H1 (cell line): ENCODE measurements around the gene C9orf43. TPM values are rescaled to one million over a fixed set of nuclear protein-coding genes. Genes with fewer than 3 reads are reported as not detected.

Experiments
- CTCF ChIA-PET: fragments of 300-600 bp; sonication (Branson Sonifier 250); formaldehyde crosslinking; loops from one replicate; lab custom pipeline; 2021; ENCODE audit not compliant: partially characterized antibody; lab: Charles Lee
- POLR2A ChIA-PET: fragments of 300-600 bp; sonication (Branson Sonifier 250); formaldehyde crosslinking; loops from one replicate; lab custom pipeline; 2021; ENCODE audit warnings: inconsistent platforms; ENCODE audit not compliant: partially characterized antibody; lab: Charles Lee
- DNase-seq, 2 experiments: peaks; one replicate each; pipeline versions ENCODE4 v3.0.0 to v3.0.0-alpha.2; 2010 to 2022; ENCODE audit warnings: low spot score in 2 of 2, low read depth in 1 of 2, mixed read lengths in 1 of 2
- FAIRE-seq: peaks from 2 replicates; lab custom pipeline; 2011; peaks lifted over from hg19 to GRCh38; lab: Jason Lieb, UNC
- H2AFZ ChIP-seq: 2 replicates; pipeline ENCODE4 v1.8.1; 2012; ENCODE audit warnings: low read length, inconsistent platforms
- H2AK5ac ChIP-seq: 2 replicates; pipeline ENCODE4 v1.6.1; 2013; ENCODE audit warnings: low read depth, low read length
- H2BK120ac ChIP-seq: replicated peaks from 2 replicates; pipeline ENCODE3; 2013; ENCODE audit warnings: low read depth, low read length, inconsistent platforms
- H2BK12ac ChIP-seq: 2 replicates; pipeline ENCODE4 v1.6.1; 2013; ENCODE audit warnings: low read depth, low read length
- H2BK15ac ChIP-seq: 2 replicates; pipeline ENCODE4 v1.6.1; 2013; ENCODE audit warnings: low read length
- H2BK20ac ChIP-seq: 2 replicates; pipeline ENCODE4 v1.6.1; 2013; ENCODE audit warnings: low read length
- H2BK5ac ChIP-seq: 2 replicates; pipeline ENCODE4 v1.6.1; 2013; ENCODE audit warnings: low read depth, low read length
- H3K14ac ChIP-seq: 2 replicates; pipeline ENCODE4 v1.6.1; 2013; ENCODE audit warnings: inconsistent platforms; ENCODE audit not compliant: insufficient read length
- H3K18ac ChIP-seq: 2 replicates; pipeline ENCODE4 v1.6.1; 2013; ENCODE audit warnings: low read length; ENCODE audit errors: extremely low read depth
- H3K23ac ChIP-seq: 2 replicates; pipeline ENCODE4 v1.6.1; 2013; ENCODE audit warnings: inconsistent platforms; ENCODE audit not compliant: insufficient read length
- H3K23me2 ChIP-seq: 2 replicates; pipeline ENCODE4 v1.6.1; 2013; ENCODE audit warnings: low read depth, low read length
- H3K27ac ChIP-seq: 2 replicates; pipeline ENCODE4 v1.6.1; 2011; ENCODE audit warnings: low read depth, low read length, inconsistent platforms
- H3K27me3 ChIP-seq, 4 experiments: replicated peaks in 1 of 4; 1 replicate in 1 of 4; 2 replicates in 3 of 4; pipeline versions ENCODE4 v1.6.1 to v1.8.1; 2011 to 2013; ENCODE audit warnings: low read length in 3 of 4, mild to moderate bottlenecking in 3 of 4, inconsistent platforms in 2 of 4, mixed read lengths in 2 of 4, moderate library complexity in 1 of 4; ENCODE audit not compliant: control insufficient read depth in 3 of 4, insufficient read depth in 3 of 4; ENCODE audit errors: extremely low read depth in 1 of 4
- H3K36me3 ChIP-seq, 4 experiments: 2 replicates each; pipeline versions ENCODE4 v1.6.1 to v1.8.1; 2011 to 2013; ENCODE audit warnings: mild to moderate bottlenecking in 4 of 4, low read length in 3 of 4, moderate library complexity in 2 of 4, control low read depth in 1 of 4, inconsistent platforms in 1 of 4; ENCODE audit not compliant: insufficient read depth in 4 of 4, control insufficient read depth in 2 of 4
- H3K4ac ChIP-seq: replicated peaks from 2 replicates; pipeline ENCODE3; 2013; ENCODE audit warnings: low read length, low read depth, mixed read lengths, inconsistent platforms; ENCODE audit not compliant: insufficient read length
- H3K4me1 ChIP-seq, 4 experiments: replicated peaks in 1 of 4; 1 replicate in 1 of 4; 2 replicates in 3 of 4; pipeline versions ENCODE4 v1.6.1 to v1.8.1; 2011 to 2013; ENCODE audit warnings: low read length in 3 of 4, inconsistent platforms in 2 of 4, mixed read lengths in 1 of 4; ENCODE audit not compliant: insufficient read depth in 4 of 4, control insufficient read depth in 3 of 4
- H3K4me2 ChIP-seq, 2 experiments: 2 replicates each; pipeline versions ENCODE4 v1.6.1 to v1.8.1; 2011 to 2013; ENCODE audit warnings: low read depth in 2 of 2, low read length in 2 of 2, control low read depth in 1 of 2, inconsistent platforms in 1 of 2, mild to moderate bottlenecking in 1 of 2; ENCODE audit not compliant: insufficient read depth in 1 of 2
- H3K4me3 ChIP-seq, 4 experiments: fragments of 200-600, 300-600 bp in 1 of 4; sonication (generic), shearing (Covaris generic), sonication (Bioruptor Twin) in 1 of 4; 2 replicates each; pipeline versions ENCODE4 v1.5.1 to v1.8.1; 2011 to 2016; ENCODE audit warnings: low read length in 4 of 4, low read depth in 3 of 4, control low read depth in 2 of 4, inconsistent platforms in 2 of 4, mild to moderate bottlenecking in 2 of 4, mixed read lengths in 1 of 4, moderate library complexity in 1 of 4; ENCODE audit not compliant: insufficient read depth in 2 of 4; ENCODE audit errors: extremely low read depth in 1 of 4
- H3K56ac ChIP-seq: replicated peaks from 2 replicates; pipeline ENCODE3; 2013; ENCODE audit warnings: low read depth, mild to moderate bottlenecking, mixed read lengths, low read length, inconsistent platforms; ENCODE audit not compliant: insufficient read length
- H3K79me1 ChIP-seq: 2 replicates; pipeline ENCODE4 v1.6.1; 2013; ENCODE audit warnings: low read depth, low read length, control low read depth
- H3K79me2 ChIP-seq, 2 experiments: 2 replicates each; pipeline versions ENCODE4 v1.6.1 to v1.8.1; 2012 to 2013; ENCODE audit warnings: low read length in 2 of 2, mild to moderate bottlenecking in 2 of 2, inconsistent platforms in 1 of 2; ENCODE audit not compliant: insufficient read depth in 2 of 2, control insufficient read depth in 1 of 2
- H3K9ac ChIP-seq, 4 experiments: replicated peaks in 1 of 4; 1 replicate in 1 of 4; 2 replicates in 3 of 4; pipeline versions ENCODE4 v1.6.1 to v1.8.1; 2011 to 2013; ENCODE audit warnings: low read depth in 3 of 4, low read length in 3 of 4, control low read depth in 2 of 4, mild to moderate bottlenecking in 2 of 4, moderate library complexity in 2 of 4, inconsistent platforms in 1 of 4; ENCODE audit errors: extremely low read depth in 1 of 4
- H3K9me3 ChIP-seq, 2 experiments: 2 replicates each; pipeline versions ENCODE4 v1.6.1 to v1.8.1; 2012 to 2013; ENCODE audit warnings: mild to moderate bottlenecking in 2 of 2, moderate library complexity in 2 of 2, control low read depth in 1 of 2, inconsistent platforms in 1 of 2, low read depth in 1 of 2, low read length in 1 of 2, mixed read lengths in 1 of 2; ENCODE audit not compliant: insufficient read depth in 2 of 2
- H4K20me1 ChIP-seq, 2 experiments: replicated peaks in 1 of 2; 2 replicates each; pipeline versions ENCODE3 to v1.8.1; 2011 to 2013; ENCODE audit warnings: inconsistent platforms in 2 of 2, low read length in 2 of 2, mild to moderate bottlenecking in 1 of 2; ENCODE audit not compliant: insufficient read depth in 2 of 2, control insufficient read depth in 1 of 2
- H4K5ac ChIP-seq: 2 replicates; pipeline ENCODE4 v1.6.1; 2013; ENCODE audit warnings: low read length, low read depth, mixed read lengths, inconsistent platforms; ENCODE audit not compliant: insufficient read length
- H4K8ac ChIP-seq: 2 replicates; pipeline ENCODE4 v1.8.0; 2013; ENCODE audit warnings: mild to moderate bottlenecking, moderate library complexity, low read length, inconsistent platforms; ENCODE audit not compliant: insufficient read depth; ENCODE audit errors: extremely low read depth
- H4K91ac ChIP-seq: replicated peaks from 2 replicates; pipeline ENCODE3; 2013; ENCODE audit warnings: low read length, mixed read lengths, inconsistent platforms; ENCODE audit not compliant: insufficient read length
- ATF3 ChIP-seq: IDR thresholded peaks from 2 replicates; pipeline ENCODE4 v1.6.1; 2011; ENCODE audit warnings: low read depth, mild to moderate bottlenecking, low read length; ENCODE audit not compliant: insufficient read depth
- BACH1 ChIP-seq: IDR thresholded peaks from 2 replicates; pipeline ENCODE4 v1.6.1; 2012; ENCODE audit warnings: low read length, improper control_type of control experiment
- CEBPB ChIP-seq: IDR thresholded peaks from 2 replicates; pipeline ENCODE4 v1.6.1; 2012; ENCODE audit warnings: low read depth, low read length
- CHD2 ChIP-seq: IDR thresholded peaks from 2 replicates; pipeline ENCODE4 v1.6.1; 2012; ENCODE audit warnings: low read length, improper control_type of control experiment
- GTF2F1 ChIP-seq: IDR thresholded peaks from 2 replicates; pipeline ENCODE4 v1.6.1; 2012; ENCODE audit warnings: low read depth, low read length, improper control_type of control experiment, borderline replicate concordance
- HDAC6 ChIP-seq: IDR thresholded peaks from one replicate; pipeline ENCODE4 v1.7.1; 2012; ENCODE audit warnings: low read depth, mild to moderate bottlenecking, inconsistent platforms, low read length, moderate library complexity
- JUN ChIP-seq: IDR thresholded peaks from 2 replicates; pipeline ENCODE4 v1.6.1; 2011; ENCODE audit warnings: low read depth, mild to moderate bottlenecking, improper control_type of control experiment, low read length
- KDM4A ChIP-seq: IDR thresholded peaks from one replicate; pipeline ENCODE4 v1.7.1; 2012; ENCODE audit warnings: low read depth, mild to moderate bottlenecking, moderate library complexity, low read length, inconsistent platforms; ENCODE audit not compliant: severe bottlenecking
- NRF1 ChIP-seq: IDR thresholded peaks from 2 replicates; pipeline ENCODE4 v1.6.1; 2011; ENCODE audit warnings: mild to moderate bottlenecking, low read depth, low read length, improper control_type of control experiment
- SP4 ChIP-seq: IDR thresholded peaks from 2 replicates; pipeline ENCODE4 v1.6.1; 2012; ENCODE audit warnings: low read length, inconsistent platforms
- TBP ChIP-seq: IDR thresholded peaks from 2 replicates; pipeline ENCODE4 v1.6.1; 2011; ENCODE audit warnings: low read depth, low read length, improper control_type of control experiment
- YY1 ChIP-seq: IDR thresholded peaks from 2 replicates; pipeline ENCODE4 v1.6.1; 2011; ENCODE audit warnings: low read depth, mild to moderate bottlenecking, low read length
- ZNF274 ChIP-seq: IDR thresholded peaks from 2 replicates; pipeline ENCODE4 v1.7.0; 2012; ENCODE audit warnings: low read length, borderline replicate concordance; ENCODE audit errors: extremely low read depth
- WGBS, 2 experiments: shearing (Covaris generic) in 1 of 2; methylation state at CpG; one replicate each; pipeline versions ENCODE4 v1.1.6 to v1.1.7; 2013 to 2015; ENCODE audit warnings: low lambda C conversion rate in 2 of 2, mixed read lengths in 2 of 2, inconsistent platforms in 1 of 2, low coverage in 1 of 2, missing lambda C conversion rate in 1 of 2; ENCODE audit not compliant: insufficient replicate concordance in 2 of 2, insufficient coverage in 1 of 2, insufficient read length in 1 of 2; ENCODE audit errors: extremely low coverage in 1 of 2, missing lambda C conversion rate in 1 of 2; 5-methylcytosine and 5-hydroxymethylcytosine counted together
- polyA plus RNA-seq, 7 experiments: library from polyadenylated mRNA; depleted of rRNA in 3 of 7; stranded (reverse) in 5 of 7; unstranded in 2 of 7; fragments of >200 nt in 5 of 7; fragments of 200-250 nt in 2 of 7; gene quantifications; 1 replicate in 5 of 7; 2 replicates in 1 of 7; 4 replicates in 1 of 7; pipeline versions ENCODE4 v1.2.1 to v1.2.3, GENCODE V29; 2011 to 2013; ENCODE audit warnings: missing spikeins in 2 of 7, mixed read lengths in 2 of 7
- total RNA-seq: library from RNA; stranded (reverse); fragmentation: NEBNext Ultra II Directional; extraction: Animal tissue kit (Norgen Biotek cat#: 25700); gene quantifications from 2 replicates; pipeline ENCODE4 v1.2.1, GENCODE V29; 2021
- TF ChIP-seq, protein P1 (sequence below): IDR thresholded peaks from 2 replicates; pipeline ENCODE4 v1.6.1; 2012; ENCODE audit warnings: inconsistent platforms

Gene C9orf43
- total and polyA plus RNA-seq, 2 of the 8 experiments (the other 6 are each of a cell fraction or from before 2014, with no cell fraction given) = 0.35 to 0.52 TPM

GRCh38 chr9:113461285-113461684, 50.7 kb downstream of the C9orf43 start:
- H3K79me1 ChIP-seq = no peaks in the 10 kb centered on the region
- no peak overlapping the region for H3K27ac ChIP-seq
- no peaks in the 10 kb centered on the region for H3K9me3 ChIP-seq
- H4K5ac ChIP-seq = no peak overlapping the region
- no peak overlapping the region for H3K9ac ChIP-seq
- H3K4ac ChIP-seq = peak overlapping the region; percentile 65
- WGBS, 2 experiments = 94% methylated on average over 3 of the region's 3 CpGs; no CpG with 5 or more reads in 1 of the 2 experiments
- H2BK5ac ChIP-seq = no peak overlapping the region
- H4K8ac ChIP-seq = no peak overlapping the region
- H2BK15ac ChIP-seq = no peak overlapping the region
- no peak for DNase-seq
- peaks cover 1 to 10% (median 7%) of the 10 kb centered on the region in 4 experiments for H3K4me1 ChIP-seq
- no peak overlapping the region for H2AFZ ChIP-seq
- H3K14ac ChIP-seq = no peak overlapping the region
- H4K91ac ChIP-seq = no peak overlapping the region
- peaks cover 6% of the 10 kb centered on the region; the same call in 1 of the 2 replicates for H3K23me2 ChIP-seq
- H3K18ac ChIP-seq = no peak overlapping the region
- ChIA-PET POLR2A (no interaction called here), CTCF (interaction anchor here (0.6 to 1.7 kb wide), 5 partner anchors 15 to 194 kb away, joined by 3 to 6 read pairs (median 3); no protein-coding TSS in a partner anchor)
- H4K20me1 ChIP-seq = no peaks in the 10 kb centered on the region
- H3K23ac ChIP-seq = no peak overlapping the region
- H3K4me2 ChIP-seq = no peak overlapping the region
- no peak overlapping the region for H3K56ac ChIP-seq
- H2AK5ac ChIP-seq = no peak overlapping the region
- peaks cover 0 to 29% (median 19%) of the 10 kb centered on the region in 4 experiments; a peak in 6 of 7 replicates for H3K27me3 ChIP-seq
- H3K4me3 ChIP-seq = no peak overlapping the region
- H2BK120ac ChIP-seq = no peak overlapping the region
- no peak overlapping the region for H2BK20ac ChIP-seq
- H3K79me2 ChIP-seq = no peaks in the 10 kb centered on the region
- H2BK12ac ChIP-seq = no peak overlapping the region
- no peaks in the 10 kb centered on the region for H3K36me3 ChIP-seq
- no peak for FAIRE-seq
- no peak for TF ChIP-seq JUN
- no peak for TF ChIP-seq YY1
- TF ChIP-seq CEBPB = no peak
- no peak for TF ChIP-seq GTF2F1
- TF ChIP-seq BACH1 = no peak
- TF ChIP-seq NRF1 = no peak
- TF ChIP-seq ZNF274 = no peak
- TF ChIP-seq TBP = no peak
- TF ChIP-seq, protein P1, sequence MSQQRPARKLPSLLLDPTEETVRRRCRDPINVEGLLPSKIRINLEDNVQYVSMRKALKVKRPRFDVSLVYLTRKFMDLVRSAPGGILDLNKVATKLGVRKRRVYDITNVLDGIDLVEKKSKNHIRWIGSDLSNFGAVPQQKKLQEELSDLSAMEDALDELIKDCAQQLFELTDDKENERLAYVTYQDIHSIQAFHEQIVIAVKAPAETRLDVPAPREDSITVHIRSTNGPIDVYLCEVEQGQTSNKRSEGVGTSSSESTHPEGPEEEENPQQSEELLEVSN = no peak
- TF ChIP-seq KDM4A = no peak
- no peak for TF ChIP-seq ATF3
- no peak for TF ChIP-seq CHD2
- TF ChIP-seq HDAC6 = no peak
- TF ChIP-seq SP4 = no peak
